Measurements from ENCODE around the gene MYH9.

The MYH9 gene

GRCh38 chr22:36239150-36239400, 148.7 kb downstream of the MYH9 start:
- no peak for DNase-seq

DNA sequence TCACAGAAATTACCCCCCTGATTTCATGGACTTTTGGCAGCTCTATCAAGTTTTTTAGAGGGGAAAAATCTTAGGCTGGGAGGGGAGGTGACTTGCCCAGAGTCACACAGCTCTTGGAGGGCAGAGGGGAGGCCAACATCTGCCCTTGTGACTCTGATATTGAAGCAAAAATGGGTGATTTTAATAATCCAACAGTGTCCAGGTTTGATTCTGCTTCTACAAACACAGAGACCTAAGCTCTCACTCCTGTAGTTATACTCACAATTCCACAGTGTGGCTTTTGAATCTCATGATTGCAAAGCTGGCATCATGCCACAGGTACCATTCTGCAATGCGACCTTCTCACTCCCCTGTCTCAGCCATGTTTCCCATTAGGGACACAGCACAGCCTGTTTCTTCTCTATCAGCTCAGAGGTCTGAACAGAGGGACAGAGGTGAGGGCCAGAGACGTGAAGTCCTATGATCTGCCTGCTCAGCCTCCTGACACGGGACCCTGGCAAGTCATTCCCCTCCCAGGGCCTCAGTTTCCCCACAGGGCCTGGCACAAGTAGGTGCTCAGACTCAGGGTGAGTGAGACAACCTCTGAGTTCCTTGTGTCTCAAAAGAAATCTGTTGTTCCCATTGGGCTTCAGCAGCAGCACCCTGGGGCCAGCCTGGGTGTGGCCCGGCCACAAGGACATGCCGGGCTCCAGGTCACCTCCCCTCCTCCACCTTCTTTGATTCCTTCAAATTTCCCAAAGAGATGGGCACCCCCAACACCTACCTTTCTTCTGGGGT, 149.2 kb downstream of the MYH9 start:
- DNase-seq: no peak

DNA sequence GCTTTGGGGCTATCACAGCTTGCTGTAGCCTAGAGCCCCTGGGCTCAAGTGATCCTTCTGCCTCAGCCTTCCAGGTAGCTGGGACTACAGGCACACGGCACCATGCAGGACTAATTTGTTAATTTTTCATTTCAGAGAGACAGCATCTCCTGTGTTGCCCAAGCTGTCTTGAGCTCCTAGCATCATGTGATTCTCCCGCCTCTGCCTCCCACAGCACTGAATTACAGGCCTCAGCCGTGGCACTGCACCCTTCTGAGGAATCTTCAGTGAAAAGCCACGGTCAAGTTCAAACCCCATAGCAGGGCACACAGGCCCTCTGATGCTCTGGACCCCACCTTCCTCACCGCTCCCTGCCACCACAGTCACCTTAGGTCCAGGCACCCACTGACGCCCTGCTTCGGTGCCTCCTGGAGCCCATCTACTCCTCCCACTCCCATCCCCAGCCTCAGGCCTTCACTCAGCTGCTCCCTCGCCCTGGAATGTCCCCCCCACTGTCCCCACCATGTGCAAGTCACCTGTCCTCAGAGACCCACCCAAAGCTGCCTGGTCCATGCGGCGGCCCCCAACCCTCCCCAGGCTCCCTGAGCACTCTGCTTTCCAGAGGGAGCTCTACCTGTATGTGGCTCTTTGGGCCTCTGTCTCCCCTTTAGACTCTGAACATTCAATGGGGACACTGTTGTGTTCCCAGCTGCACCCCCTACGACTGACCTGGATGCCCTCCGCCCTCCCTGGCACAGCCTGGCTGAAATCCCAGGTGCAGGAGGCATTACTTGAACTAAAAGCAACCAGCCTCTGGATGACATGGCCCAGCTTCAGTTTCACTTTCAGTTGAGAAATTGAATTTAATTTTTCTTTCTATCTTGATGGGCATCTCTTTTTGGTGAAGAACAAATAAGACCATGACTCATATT, 150.1 kb downstream of the MYH9 start:
- DNase-seq: no peak

GRCh38 chr22:36236388-36237319, 151.1 kb downstream of the MYH9 start:
- DNase-seq: no peak

DNA sequence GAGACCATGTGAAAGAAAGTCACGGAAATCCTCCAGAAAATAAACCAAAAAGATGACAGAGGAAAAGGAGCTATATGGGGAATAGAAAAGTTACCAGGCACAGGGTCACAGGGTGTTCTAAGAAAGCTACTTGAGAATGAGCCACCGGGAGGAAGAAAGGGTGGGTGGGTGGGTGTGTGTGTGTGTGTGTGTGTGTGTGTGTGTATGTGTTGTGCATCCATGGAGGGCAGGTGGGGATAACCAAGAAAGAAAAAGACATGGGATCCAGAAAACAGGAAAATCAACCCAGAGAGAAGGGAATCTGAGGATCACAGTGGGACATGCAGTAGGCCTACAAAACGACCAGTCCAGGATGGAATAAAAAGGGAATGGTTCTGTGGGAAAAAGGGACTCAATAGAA, 152.2 kb downstream of the MYH9 start:
- DNase-seq: no peak

DNA sequence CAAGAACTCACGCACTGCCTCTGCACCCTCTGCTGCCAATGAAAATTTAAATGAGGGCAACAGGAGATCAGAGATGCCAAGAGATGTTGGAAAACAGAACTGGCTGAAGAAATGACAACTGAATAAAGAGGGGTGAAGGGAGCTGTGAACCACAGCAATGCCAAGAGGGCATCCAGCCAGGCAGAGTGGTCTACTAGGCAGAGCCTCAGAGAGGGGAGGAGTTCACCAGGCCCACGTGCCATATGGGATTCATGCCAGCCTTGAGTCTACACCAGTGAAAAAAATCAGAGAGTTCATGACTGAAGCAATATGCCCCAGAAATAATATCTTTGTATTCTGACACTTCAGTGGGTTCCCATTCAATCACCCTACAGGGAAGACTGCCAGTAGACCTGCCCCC, 152.8 kb downstream of the MYH9 start:
- DNase-seq: no peak

DNA sequence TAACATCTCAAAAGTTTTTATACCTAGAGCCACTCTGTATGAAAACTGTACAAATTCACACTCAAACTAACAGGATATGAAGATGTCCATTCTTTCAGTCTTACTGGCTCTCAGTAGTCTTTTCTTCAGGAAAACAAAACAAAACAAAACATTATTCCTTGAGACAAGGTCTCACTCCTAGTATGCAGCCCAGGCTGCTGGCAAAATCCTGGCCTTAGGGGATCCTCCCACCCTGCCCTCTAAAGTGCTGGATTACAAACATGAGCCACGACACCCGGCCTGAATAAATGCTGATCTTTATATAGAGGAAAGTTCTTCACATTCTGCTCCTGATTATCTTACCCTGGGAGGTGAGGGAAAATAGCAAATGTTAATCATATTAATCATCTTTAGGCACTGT, 153.6 kb downstream of the MYH9 start:
- no peak for DNase-seq

GRCh38 chr22:36233796-36234195, 154.0 kb downstream of the MYH9 start:
- DNase-seq: no peak

DNA sequence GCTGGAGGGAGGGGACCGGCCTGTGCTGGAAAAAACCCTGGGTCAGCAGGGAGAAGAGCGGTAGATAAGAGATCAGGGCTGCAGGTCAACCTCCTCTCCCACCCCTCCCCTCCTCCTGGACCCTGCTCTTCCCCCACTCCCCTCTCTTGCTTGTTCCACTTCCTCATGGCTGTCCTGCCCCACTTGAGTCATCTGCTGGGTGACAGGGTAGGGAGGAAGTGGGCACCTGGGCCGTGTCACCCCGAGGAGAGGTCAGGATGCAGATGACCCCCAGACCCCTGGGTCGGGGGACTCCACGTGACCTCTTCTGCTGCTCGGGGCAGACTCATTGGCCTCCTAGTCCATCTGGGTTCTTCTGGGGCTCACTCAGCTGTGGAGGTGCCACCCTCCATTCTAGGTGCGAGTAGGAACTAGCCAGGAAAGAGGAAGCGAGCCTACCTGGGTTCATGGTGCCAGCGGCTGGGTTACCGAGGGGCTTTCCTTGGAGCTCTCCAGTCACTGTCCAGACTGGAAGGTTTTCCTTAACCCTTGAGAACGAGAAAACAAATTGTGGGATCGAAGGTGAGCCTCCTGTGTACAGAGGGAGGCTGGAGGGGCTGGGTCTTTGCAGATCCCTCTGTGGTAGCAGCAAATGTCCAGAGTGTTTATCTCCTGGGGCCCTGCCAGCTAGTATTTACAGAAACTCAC, 154.9 kb downstream of the MYH9 start:
- DNase-seq: no peak
